ENCODE measurements around the gene TOGARAM2. TPM values are rescaled to one million over a fixed set of nuclear protein-coding genes. Genes with fewer than 3 reads are reported as not detected.

TOGARAM2 gene
- total and polyA plus RNA-seq, 2 experiments from 2014 or later = 1.8 TPM

- no peaks in the 10 kb centered on the region for H4K20me1 ChIP-seq (replicated peaks; ENCODE audit: insufficient read depth)
- no peak for ATAC-seq
- Mint-ChIP-seq H3K4me1 (peaks cover 11% of the 10 kb centered on the region), H3K27me3 (ENCODE audit: insufficient read depth, low read depth, poor library complexity) (peaks cover 10% of the 10 kb centered on the region), H3K27ac (no peak overlapping the region), H3K36me3 (ENCODE audit: low read depth) (no peaks in the 10 kb centered on the region), H3K9me3 (no peaks in the 10 kb centered on the region), H3K4me3 (no peak overlapping the region)
- no peak overlapping the region for H2AFZ ChIP-seq
- no peak overlapping the region for H3K4me2 ChIP-seq
- no peaks in the 10 kb centered on the region for H3K79me2 ChIP-seq (replicated peaks; ENCODE audit: insufficient read depth)
- H3K27me3 ChIP-seq (ENCODE audit: insufficient read depth) = no peaks in the 10 kb centered on the region
- TF ChIP-seq ZNF114 (CRISPR knock-in tag; IDR thresholded peaks at IDR 0.05) = no peak
- TF ChIP-seq JUNB (IDR thresholded peaks at IDR 0.05; ENCODE audit: unreplicated experiment) = no peak
- TF ChIP-seq ZNF462 (CRISPR knock-in tag; IDR thresholded peaks at IDR 0.05) = no peak
- TF ChIP-seq CTCF (conservative IDR thresholded peaks at IDR 0.05; ENCODE audit: low read depth in 2 of 2) = no peak
- TF ChIP-seq EZH2phosphoT487 (IDR thresholded peaks at IDR 0.05; ENCODE audit: unreplicated experiment) = no peak
- TF ChIP-seq ETS1 (IDR thresholded peaks at IDR 0.05) = no peak
- no peak for TF ChIP-seq ZNF331 (CRISPR knock-in tag; IDR thresholded peaks at IDR 0.05; ENCODE audit: low read depth)
- TF ChIP-seq REST (IDR thresholded peaks at IDR 0.05; ENCODE audit: unreplicated experiment) = no peak
- TF ChIP-seq CREB1 (CRISPR knock-in tag; IDR thresholded peaks at IDR 0.05; ENCODE audit: low read depth) = no peak
- no peak for TF ChIP-seq STAT1 (IDR thresholded peaks at IDR 0.05; ENCODE audit: unreplicated experiment)
- TF ChIP-seq POLR2AphosphoS5 (IDR thresholded peaks at IDR 0.05; ENCODE audit: low read depth) = no peak
- TF ChIP-seq NANOG (IDR thresholded peaks at IDR 0.05; ENCODE audit: borderline replicate concordance) = no peak
- no peak for TF ChIP-seq EZH2 (IDR thresholded peaks at IDR 0.05; ENCODE audit: low read depth, unreplicated experiment)
- no peaks in the 10 kb centered on the region for H3K9me2 ChIP-seq (ENCODE audit: insufficient read depth)
- no peak overlapping the region for H3K27ac ChIP-seq (ENCODE audit: low read depth)
- DNase-seq (ENCODE audit: low spot score) = no peak
- H3K4me1 ChIP-seq (ENCODE audit: insufficient read depth) = no peaks in the 10 kb centered on the region; the same call in 1 of the 2 replicates
- H3K36me3 ChIP-seq (ENCODE audit: insufficient read depth) = no peaks in the 10 kb centered on the region
- no peak overlapping the region for H3K4me3 ChIP-seq
- H3F3A ChIP-seq (replicated peaks; ENCODE audit: low read depth) = no peaks in the 10 kb centered on the region
Measured at GRCh38 chr2:29059624-29060023, 78.5 kb downstream of the TOGARAM2 start.

Data from GM23338 (cell line).